ENCODE data around the gene GLCE. TPM values are rescaled to one million over a fixed set of nuclear protein-coding genes. Genes with fewer than 3 reads are reported as not detected.
"Not testable (repeated sequence)": the region's sequence is repeated elsewhere in the genome, so short reads cannot be mapped to it uniquely, and the experiment has no call there.

Gene GLCE
- total RNA-seq, 1 donor from 2014 or later: 42.7 TPM

GRCh38 chr15:69138963-69139362, 21.5 kb upstream of the GLCE start:
- DNase-seq: no peak

- no peak for DNase-seq
Observed at GRCh38 chr15:69140306-69140705, 20.1 kb upstream of the GLCE start.

- DNase-seq: no peak
Observed at GRCh38 chr15:69141286-69141701, 19.1 kb upstream of the GLCE start.

GRCh38 chr15:69141833-69142232, 18.6 kb upstream of the GLCE start:
- DNase-seq: no peak

GRCh38 chr15:69143756-69144436, 16.5 kb upstream of the GLCE start:
- DNase-seq: no peak

- no peak for DNase-seq
Observed at GRCh38 chr15:69144530-69144929, 15.9 kb upstream of the GLCE start.

- no peak for DNase-seq
Observed at GRCh38 chr15:69145149-69145693, 15.2 kb upstream of the GLCE start.

- no peak for DNase-seq
Observed at GRCh38 chr15:69145694-69146492, 14.5 kb upstream of the GLCE start.

- DNase-seq: no peak
Observed at GRCh38 chr15:69146724-69147435, 13.6 kb upstream of the GLCE start.

- DNase-seq: no peak
Observed at GRCh38 chr15:69148465-69148864, 12.0 kb upstream of the GLCE start.

GRCh38 chr15:69149163-69149562, 11.3 kb upstream of the GLCE start:
- DNase-seq: no peak

- no peak for DNase-seq
Observed at GRCh38 chr15:69149803-69150202, 10.6 kb upstream of the GLCE start.

- no peak for DNase-seq
Observed at GRCh38 chr15:69150336-69150735, 10.1 kb upstream of the GLCE start.

- no peak for DNase-seq
Observed at GRCh38 chr15:69150841-69151240, 9.6 kb upstream of the GLCE start.

- DNase-seq: no peak
Observed at GRCh38 chr15:69153046-69153445, 7.4 kb upstream of the GLCE start.

- not testable (repeated sequence) for DNase-seq
Observed at GRCh38 chr15:69153587-69153986, 6.8 kb upstream of the GLCE start.

GRCh38 chr15:69154078-69154477, 6.4 kb upstream of the GLCE start:
- DNase-seq: no peak

GRCh38 chr15:69154684-69155083, 5.8 kb upstream of the GLCE start:
- no peak for DNase-seq

GRCh38 chr15:69156736-69157381, 3.6 kb upstream of the GLCE start:
- DNase-seq: no peak

GRCh38 chr15:69158201-69158842, 2.1 kb upstream of the GLCE start:
- DNase-seq: no peak

GRCh38 chr15:69158843-69159240, 1.6 kb upstream of the GLCE start:
- no peak for DNase-seq

- DNase-seq: no peak
Observed at GRCh38 chr15:69159805-69160140, 662 bp upstream of the GLCE start.
